Measurements from ENCODE around the gene CYP3A7.
"Not testable (repeated sequence)": the region's sequence is repeated elsewhere in the genome, so short reads cannot be mapped to it uniquely, and the experiment has no call there.

Gene CYP3A7

DNA sequence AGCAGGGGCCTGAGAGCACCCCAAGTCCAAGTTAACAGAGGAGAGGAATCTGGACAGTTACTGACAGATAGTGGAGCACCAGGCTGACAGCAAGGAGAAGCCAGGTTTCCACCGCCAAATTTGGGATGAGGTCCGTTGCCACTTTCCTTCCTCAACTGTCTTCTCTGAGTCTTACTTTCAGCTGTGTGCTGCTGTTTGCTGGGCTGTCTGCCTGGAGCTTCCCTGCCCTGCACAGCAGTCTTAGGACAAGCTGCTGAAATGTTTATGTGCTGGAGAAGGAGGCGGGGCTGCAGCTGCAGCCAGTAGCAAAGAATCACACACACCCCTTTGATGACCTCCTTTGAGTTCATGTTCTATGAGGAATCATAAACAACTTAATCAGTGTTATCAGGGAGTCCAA, 17.4 kb upstream of the CYP3A7 start:
- no peaks in the 10 kb centered on the region for H3K9me3 Mint-ChIP-seq
- no peak for ATAC-seq

DNA sequence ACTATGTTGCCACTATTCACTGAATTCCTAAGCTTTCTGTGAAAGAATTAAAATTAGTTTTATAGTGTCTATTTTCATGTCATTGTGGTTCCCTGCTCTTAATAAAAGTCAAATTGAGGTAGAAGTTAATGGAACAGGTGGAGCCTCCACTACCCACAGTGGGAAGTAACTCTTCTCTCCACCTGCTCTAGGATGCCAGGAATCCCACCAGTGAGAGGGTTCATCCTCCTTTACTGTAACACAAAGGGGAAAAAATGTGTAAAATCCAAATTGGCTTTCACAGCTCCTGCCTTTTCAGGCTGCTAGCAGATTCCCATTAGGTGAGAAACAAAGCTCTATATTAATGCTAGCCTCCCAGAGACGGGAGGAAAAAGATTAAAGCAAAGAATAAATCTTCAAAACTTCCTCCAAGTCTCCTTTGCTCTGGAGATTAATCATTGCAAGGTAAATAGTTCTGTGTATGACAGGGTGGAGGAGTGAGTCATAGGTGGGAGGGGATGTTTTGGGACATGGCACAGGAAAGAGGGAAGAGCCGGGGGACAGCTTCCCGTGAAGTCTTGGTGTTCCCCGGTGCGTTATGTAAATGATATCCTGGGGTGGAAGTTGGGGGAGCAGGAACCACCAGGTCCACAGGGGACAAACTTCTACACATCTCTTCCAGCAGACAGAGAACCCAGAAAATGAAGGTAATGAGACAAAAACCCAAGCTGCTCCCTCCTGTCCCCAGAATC, 16.5 kb upstream of the CYP3A7 start:
- H3K27ac Mint-ChIP-seq, ATAC-seq, H3K4me1 Mint-ChIP-seq, DNase-seq, H3K4me3 Mint-ChIP-seq, H3K9me3 Mint-ChIP-seq: not testable (repeated sequence)
- H3K27me3 Mint-ChIP-seq, result peaks cover 13% of the 10 kb centered on the region

More for the DNA sequence above, 17.4 kb upstream of the CYP3A7 start:
- Mint-ChIP-seq H3K27me3 (peaks cover 13% of the 10 kb centered on the region), H3K4me3 (no peak overlapping the region), H3K4me1 (no peaks in the 10 kb centered on the region), H3K27ac (no peak overlapping the region)
- no peak for DNase-seq

DNA sequence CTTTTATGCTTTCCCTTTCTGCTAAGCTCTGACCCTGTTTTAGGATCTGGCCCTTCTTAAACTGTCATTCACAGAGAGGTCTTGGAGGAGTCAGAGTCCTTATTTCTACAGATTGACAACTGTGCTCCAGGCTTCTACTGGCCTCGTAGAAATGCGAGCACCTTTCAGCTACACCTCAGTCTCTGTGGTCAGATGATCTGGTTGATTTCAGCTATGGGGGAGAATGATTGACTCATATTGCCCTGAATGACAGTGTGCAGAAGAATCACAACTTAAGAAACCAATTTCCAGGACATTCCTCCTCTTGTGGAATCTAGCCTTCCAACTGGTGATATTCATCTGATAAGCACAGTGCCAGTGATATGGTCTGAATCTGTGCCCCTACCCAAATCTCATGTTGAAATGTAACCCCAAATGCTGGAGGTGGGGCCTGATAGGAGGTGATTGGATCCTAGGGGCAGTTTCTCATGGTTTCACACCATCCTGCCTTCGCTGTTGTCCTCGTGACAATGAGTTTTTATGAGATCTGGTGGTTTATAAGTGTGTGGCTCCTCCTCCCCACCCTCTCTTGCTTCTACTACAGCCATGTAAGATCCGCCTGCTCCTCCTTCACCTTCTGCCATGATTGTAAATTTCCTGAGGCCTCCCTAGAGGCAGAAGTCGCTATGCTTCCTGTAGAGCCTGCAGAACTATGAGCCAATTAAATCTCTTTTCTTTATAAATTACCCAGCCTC, 14.0 kb upstream of the CYP3A7 start:
- DNase-seq (no peak), ATAC-seq (peak; percentile 88)
- Mint-ChIP-seq H3K27me3 (peaks cover 20% of the 10 kb centered on the region), H3K9me3 (peaks cover 7 to 18% of the 10 kb centered on the region in 2 donors), H3K27ac (no peak overlapping the region), H3K4me3 (no peak overlapping the region), H3K4me1 (no peaks in the 10 kb centered on the region)

DNA sequence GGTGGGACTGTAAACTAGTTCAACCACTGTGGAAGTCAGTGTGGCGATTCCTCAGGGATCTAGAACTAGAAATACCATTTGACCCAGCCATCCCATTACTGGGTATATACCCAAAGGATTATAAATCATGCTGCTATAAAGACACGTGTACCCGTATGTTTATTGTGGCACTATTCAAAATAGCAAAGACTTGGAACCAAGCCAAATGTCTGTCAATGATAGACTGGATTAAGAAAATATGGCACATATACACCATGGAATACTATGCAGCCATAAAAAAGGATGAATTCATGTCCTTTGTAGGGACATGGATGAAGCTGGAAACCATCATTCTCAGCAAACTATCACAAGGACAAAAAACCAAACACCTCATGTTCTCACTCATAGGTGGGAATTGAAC, 11.9 kb upstream of the CYP3A7 start:
- DNase-seq, H3K4me1 Mint-ChIP-seq, H3K4me3 Mint-ChIP-seq, ATAC-seq, H3K27ac Mint-ChIP-seq: not testable (repeated sequence)
- Mint-ChIP-seq H3K27me3 (peaks cover 19% of the 10 kb centered on the region), H3K9me3 (peaks cover 9 to 27% of the 10 kb centered on the region in 2 donors)

DNA sequence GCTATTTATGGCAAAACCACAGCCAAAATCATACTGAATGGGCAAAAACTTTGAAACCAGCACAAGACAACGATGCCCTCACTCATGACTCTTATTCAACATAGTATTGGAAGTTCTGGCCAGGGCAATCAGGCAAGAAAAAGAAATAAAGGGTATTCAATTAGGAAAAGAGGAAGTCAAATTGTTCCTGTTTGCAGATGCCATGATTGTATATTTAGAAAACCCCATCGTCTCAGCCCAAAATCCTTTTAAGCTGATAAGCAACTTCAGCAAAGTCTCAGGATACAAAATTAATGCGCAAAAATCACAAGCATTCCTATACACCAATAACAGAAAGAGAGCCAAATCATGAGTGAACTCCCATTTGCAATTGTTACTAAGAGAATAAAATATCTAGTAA, 10.4 kb upstream of the CYP3A7 start:
- not testable (repeated sequence) for DNase-seq, ATAC-seq, H3K4me3 Mint-ChIP-seq, H3K27ac Mint-ChIP-seq, H3K4me1 Mint-ChIP-seq
- Mint-ChIP-seq H3K9me3 (peaks cover 9 to 27% of the 10 kb centered on the region in 2 donors), H3K27me3 (peaks cover 19% of the 10 kb centered on the region)

DNA sequence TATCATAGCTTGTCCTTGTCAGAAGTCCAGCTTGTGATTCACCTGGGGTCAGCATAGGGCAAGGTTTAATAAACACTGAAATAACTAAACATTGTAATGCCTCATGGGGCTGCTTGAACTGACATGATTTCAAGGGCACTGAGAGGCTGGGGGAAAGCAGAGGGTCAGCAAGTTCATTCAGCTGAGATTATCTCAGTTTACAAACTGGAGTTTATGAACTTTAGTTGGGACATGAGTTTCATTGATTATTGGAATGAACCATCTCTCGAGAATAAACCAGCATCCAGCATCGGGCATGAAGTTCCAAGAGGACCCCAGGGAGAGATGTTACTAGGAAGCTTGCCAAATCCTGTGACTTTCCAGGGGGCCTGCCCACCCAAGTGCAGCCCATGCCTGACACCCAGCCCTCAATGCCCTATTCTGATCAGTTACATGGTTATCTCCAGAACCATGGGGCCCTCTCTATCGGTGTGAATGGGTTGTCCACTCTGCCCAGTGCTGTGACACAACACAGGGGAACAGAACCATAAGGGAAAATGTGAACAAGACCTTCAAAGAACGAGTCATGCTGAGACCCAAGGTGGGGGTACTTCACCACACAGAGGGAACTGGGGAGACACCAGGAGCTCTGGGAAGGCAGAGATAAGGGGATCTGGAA, 7.9 kb upstream of the CYP3A7 start:
- H3K27me3 Mint-ChIP-seq, result peaks cover 19% of the 10 kb centered on the region
- no peak overlapping the region for H3K4me3 Mint-ChIP-seq
- peaks cover 16% of the 10 kb centered on the region for H3K4me1 Mint-ChIP-seq
- peaks cover 9 to 27% of the 10 kb centered on the region in 2 donors for H3K9me3 Mint-ChIP-seq
- ATAC-seq (no peak), DNase-seq (no peak)
- no peak overlapping the region for H3K27ac Mint-ChIP-seq

DNA sequence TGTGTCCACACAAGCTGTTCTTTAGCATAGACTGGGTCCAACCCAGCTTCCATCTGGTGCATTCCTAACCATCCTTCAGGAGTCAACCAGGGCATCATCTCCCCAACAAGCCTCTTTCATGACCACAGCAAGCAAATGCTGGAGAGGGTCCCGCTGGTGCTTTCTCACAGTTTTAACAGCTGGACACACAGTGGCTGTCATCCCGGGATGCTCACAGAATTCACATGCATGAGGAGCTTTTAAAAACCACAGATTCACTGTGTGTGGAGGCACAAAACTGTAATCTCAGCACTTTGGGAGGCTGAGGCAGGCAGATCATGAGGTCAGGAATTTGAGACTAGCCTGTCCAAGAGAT, 6.4 kb upstream of the CYP3A7 start:
- Mint-ChIP-seq H3K27me3 (peaks cover 19% of the 10 kb centered on the region), H3K4me1 (peaks cover 16% of the 10 kb centered on the region), H3K9me3 (peaks cover 9 to 27% of the 10 kb centered on the region in 2 donors), H3K4me3 (no peak overlapping the region), H3K27ac (peak overlapping the region in 1 of 2 donors; percentile 48)
- no peak for ATAC-seq
- DNase-seq, result no peak

DNA sequence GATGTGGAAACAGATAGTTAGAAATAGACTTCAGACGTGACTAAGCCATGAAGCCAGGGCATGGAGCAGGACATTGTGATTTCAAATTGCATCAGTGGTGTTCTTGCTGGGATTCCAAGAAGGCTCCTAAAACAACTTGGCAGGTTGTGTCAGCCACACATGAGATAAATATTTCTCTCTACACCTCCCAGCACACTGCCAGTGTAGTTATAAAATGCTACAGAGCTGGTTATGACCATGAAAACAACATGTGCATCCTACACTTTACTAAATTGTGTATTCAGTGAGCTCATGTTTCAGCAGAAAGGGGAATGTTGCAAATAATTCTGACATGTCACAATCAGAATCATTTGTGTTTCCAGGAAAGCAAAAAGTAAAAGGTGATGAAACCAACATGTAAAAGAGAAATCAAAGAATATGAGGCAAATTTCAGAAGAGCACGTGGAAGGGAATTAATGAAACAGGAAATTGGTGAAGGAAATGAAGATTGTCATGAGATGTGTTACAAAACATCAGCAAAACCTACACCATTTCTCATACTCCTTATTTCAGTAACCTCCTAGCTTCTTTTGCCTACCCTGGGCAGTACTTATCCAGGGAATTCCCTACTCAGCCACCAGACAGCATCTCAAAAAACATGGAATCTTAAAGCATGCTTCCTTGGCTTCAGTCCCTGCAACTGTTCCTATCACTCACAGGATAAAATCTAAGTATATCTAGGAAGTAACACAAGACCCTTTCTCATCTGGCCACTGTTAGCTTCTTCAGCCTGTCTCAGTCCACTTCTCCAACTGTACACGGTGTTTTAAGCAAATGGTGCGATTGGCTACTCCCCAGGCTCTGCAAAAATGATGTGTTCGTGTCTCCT, 5.8 kb upstream of the CYP3A7 start:
- Mint-ChIP-seq H3K4me3 (no peak overlapping the region), H3K27me3 (peaks cover 19% of the 10 kb centered on the region)

DNA sequence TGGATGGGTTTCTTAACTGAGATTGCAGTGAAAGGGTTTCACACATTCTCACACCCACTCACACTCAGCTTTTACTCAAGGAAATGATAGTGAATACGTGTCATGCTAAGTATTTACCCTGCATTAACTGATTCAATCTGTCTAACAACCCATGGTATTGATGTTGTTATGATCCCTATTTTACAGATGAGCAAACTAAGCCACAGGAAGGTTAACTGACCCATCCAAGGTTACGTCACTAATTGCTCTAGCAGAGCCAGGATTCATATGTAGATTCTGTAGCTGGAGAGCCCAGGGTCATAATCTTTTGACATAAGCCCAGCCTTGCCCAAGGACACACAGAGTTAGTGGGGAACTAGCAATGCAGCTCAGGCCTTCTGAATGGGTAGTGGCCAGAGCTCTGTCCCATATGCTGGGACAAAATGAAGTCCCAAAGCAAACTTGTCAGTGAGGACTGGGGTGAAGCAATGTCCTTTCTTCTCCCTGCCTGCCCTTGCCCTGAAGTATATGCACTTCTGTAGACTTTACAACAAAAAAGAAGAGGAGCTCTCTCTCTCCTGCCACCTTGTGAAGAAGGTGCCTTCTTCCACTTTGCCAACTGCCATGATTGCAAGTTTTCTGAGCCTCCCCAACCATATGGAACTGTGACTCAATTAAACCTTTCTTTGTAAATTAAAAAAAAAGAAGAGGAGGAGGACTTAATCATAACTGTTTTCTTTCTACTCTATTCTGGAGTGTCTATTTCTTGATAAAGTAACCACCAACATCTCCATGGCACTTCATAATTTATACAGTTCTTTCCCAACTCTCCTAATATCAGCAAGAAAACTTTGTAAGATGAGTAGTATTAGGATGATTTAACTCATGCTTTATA, 4.9 kb upstream of the CYP3A7 start:
- H3K4me3 Mint-ChIP-seq, result no peak overlapping the region
- peaks cover 19% of the 10 kb centered on the region for H3K27me3 Mint-ChIP-seq
- H3K9me3 Mint-ChIP-seq, result peaks cover 9 to 16% of the 10 kb centered on the region in 2 donors
- peak overlapping the region in 1 of 2 donors; percentile 23 for H3K27ac Mint-ChIP-seq
- no peak for ATAC-seq
- peaks cover 22% of the 10 kb centered on the region for H3K4me1 Mint-ChIP-seq
- DNase-seq, result no peak

More for the DNA sequence above, 5.8 kb upstream of the CYP3A7 start:
- ATAC-seq (peak; percentile 60), DNase-seq (no peak)
- Mint-ChIP-seq H3K4me1 (peaks cover 16% of the 10 kb centered on the region), H3K27ac (peak overlapping the region in 1 of 2 donors; percentile 75), H3K9me3 (peaks cover 9 to 23% of the 10 kb centered on the region in 2 donors)

DNA sequence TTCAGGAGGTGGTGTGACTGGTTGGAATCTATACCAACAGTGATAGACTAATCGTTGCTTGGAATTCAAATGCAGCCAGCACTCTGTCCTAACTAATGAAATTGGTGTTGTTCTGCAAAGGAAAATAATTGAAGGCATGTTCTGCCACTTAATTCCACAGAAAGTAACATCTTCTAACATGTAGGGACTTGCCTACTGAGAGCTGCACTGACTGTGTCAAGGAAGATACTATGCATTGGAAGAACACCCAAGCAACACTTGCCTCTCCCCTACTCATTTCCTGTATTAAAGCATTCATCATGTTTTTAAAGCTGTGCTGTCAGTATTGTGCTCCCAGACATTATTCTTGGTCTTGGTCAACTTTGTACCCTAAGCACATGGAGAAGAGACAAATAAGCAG, 2.7 kb upstream of the CYP3A7 start:
- Mint-ChIP-seq H3K27me3 (no peaks in the 10 kb centered on the region), H3K4me1 (peaks cover 22% of the 10 kb centered on the region), H3K27ac (no peak overlapping the region), H3K9me3 (no peaks in the 10 kb centered on the region), H3K4me3 (no peak overlapping the region)
- ATAC-seq, result no peak
- DNase-seq, result no peak

DNA sequence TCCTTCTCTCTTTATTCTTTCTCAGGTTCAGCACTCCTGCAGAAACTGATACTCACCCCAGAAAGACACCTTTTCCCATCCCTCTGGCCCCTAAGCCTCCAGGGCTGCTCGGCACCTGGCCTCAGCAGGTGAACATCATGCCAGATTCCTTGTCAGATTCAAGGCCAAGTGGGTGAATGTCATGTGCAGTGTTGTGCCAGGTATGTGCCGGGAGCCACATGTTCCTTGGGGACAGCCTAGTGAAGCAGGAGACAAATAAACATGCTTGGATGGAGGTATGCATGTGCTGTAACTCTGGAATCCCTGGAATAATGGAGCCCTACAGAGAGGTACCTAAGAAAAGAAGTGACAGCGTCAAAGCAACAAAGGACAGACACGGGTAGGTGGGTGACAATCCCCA, 1.7 kb upstream of the CYP3A7 start:
- H3K4me1 Mint-ChIP-seq, result peaks cover 31% of the 10 kb centered on the region
- not testable (repeated sequence) for DNase-seq, ATAC-seq, H3K4me3 Mint-ChIP-seq, H3K27me3 Mint-ChIP-seq, H3K27ac Mint-ChIP-seq, H3K9me3 Mint-ChIP-seq

DNA sequence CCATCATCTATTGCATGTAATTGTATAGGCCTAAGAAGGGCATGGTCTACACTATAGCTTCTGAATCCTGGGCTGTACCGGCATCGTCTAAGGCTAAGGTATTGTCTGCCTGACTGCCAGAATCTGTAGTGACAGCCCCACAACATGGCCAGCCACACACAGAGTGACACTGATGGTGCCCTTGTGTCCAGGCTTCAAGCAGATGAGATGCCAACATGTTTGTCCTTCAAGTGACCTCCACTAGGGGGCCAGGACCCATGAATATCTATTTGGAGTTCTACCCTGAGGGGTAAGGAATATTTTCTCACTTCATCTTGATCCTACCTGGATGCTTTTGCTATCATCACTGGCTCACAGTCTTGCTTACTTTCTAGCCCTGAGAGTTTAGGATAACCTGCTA, 1.5 kb downstream of the CYP3A7 start:
- DNase-seq, result peak in 1 of 2 donors; percentile 12
- no peak overlapping the region for H3K27ac Mint-ChIP-seq

DNA sequence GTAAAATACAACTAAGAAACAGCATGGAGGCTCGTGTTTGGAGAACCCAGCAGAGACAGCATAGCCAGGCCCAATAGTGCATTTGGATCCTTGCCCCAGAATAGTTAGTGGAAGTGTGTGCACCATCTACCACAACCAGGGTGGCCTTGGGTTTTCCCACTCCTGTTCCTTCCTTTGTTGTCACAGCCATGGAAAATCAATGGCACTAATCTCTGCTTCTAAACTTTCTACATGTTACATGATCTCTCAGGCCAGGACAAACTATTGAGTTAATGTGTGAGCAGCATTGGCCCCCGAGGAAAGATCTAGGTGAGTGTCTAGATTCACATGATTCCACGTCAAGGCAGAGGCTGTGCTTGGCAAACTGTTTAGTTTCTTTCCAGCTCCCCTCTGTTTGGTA, 2.0 kb downstream of the CYP3A7 start:
- ATAC-seq, result no peak
- H3K27me3 Mint-ChIP-seq, result no peaks in the 10 kb centered on the region
- no peak overlapping the region for H3K27ac Mint-ChIP-seq
- DNase-seq, result no peak
- H3K4me1 Mint-ChIP-seq, result peaks cover 17% of the 10 kb centered on the region
- H3K9me3 Mint-ChIP-seq, result no peaks in the 10 kb centered on the region
- no peak overlapping the region for H3K4me3 Mint-ChIP-seq

More for the DNA sequence above, 1.5 kb downstream of the CYP3A7 start:
- no peak overlapping the region for H3K4me3 Mint-ChIP-seq
- peaks cover 17% of the 10 kb centered on the region for H3K4me1 Mint-ChIP-seq
- no peaks in the 10 kb centered on the region for H3K27me3 Mint-ChIP-seq
- no peaks in the 10 kb centered on the region for H3K9me3 Mint-ChIP-seq
- no peak for ATAC-seq

DNA sequence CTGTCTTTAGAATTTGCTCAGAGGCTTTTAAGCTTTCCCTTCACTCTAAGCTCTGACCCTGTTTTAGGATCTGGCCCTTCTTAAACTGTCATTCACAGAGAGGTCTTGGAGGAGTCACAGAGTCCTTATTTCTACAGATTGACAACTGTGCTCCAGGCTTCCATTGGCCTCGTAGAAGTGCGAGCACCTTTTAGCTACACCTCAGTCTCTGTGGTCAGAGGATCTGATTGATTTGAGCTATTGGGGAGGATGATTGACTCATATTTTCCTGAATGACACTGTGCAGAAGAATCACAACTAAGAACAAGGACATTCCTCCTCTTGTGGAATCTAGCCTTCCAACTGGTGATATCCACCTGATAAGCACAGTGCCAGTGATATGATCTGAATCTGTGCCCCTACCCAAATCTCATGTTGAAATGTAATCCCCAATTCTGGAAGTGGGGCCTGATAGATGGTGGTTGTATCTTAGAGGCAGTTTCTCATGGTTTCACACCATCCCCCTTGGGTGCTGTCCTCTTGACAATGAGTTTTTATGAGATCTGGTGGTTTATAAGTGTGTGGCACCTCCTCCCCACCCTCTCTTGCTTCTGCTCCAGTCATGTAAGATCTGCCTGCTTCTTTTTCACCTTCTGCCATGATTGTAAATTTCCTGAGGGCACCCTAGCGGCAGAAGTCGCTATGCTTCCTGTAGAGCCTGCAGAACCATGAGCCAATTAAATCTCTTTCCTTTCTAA, 3.2 kb downstream of the CYP3A7 start:
- H3K4me3 Mint-ChIP-seq, result peak overlapping the region in 1 of 2 donors; percentile 21
- no peaks in the 10 kb centered on the region for H3K27me3 Mint-ChIP-seq
- ATAC-seq, result peak; percentile 92
- H3K4me1 Mint-ChIP-seq, result peaks cover 17% of the 10 kb centered on the region
- peak overlapping the region in 1 of 2 donors; percentile 30 for H3K27ac Mint-ChIP-seq
- H3K9me3 Mint-ChIP-seq, result no peaks in the 10 kb centered on the region
- peak; percentile 11 to 29 for DNase-seq

Measured in stimulated activated naive CD8-positive, alpha-beta T cell treated with anti-CD3 and anti-CD28 coated beads, Interleukin-15, amount 100 ng/mL, for 72 hours (primary cell).